HG03064 (cell line): ENCODE results near the gene PXMP2.
"Not testable (repeated sequence)": the region's sequence is repeated elsewhere in the genome, so short reads cannot be mapped to it uniquely, and the experiment has no call there.

Source experiments
- ATAC-seq: cut with Tn5 transposase; IDR thresholded peaks from one replicate; pipeline ENCODE4 v1.9.1; 2021; ENCODE audit warnings: low read depth; ENCODE audit not compliant: unreplicated experiment

Gene PXMP2

DNA sequence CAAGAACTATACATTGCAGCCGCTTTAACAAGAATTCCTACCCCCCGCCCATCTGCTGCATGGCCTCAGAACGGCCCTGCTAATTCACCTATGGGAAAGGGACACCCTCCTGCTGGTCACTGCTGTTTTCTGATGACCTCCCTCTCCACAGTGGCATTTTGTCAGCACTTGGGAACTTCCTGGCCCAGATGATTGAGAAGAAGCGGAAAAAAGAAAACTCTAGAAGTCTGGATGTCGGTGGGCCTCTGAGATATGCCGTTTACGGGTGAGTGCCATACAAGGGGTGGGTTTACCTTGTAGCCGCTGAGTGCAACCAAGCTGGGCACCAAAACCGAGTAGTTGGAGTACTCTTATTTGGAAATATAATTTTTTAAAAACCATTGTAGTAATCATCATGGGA is 2.7 kb downstream of the PXMP2 start:
- ATAC-seq: no peak

- ATAC-seq: not testable (repeated sequence)
Measured at GRCh38 chr12:132692030-132692429, 4.6 kb downstream of the PXMP2 start.

GRCh38 chr12:132694888-132695287 is 7.5 kb downstream of the PXMP2 start:
- not testable (repeated sequence) for ATAC-seq

GRCh38 chr12:132695431-132695830 is 8.0 kb downstream of the PXMP2 start:
- ATAC-seq: no peak

DNA sequence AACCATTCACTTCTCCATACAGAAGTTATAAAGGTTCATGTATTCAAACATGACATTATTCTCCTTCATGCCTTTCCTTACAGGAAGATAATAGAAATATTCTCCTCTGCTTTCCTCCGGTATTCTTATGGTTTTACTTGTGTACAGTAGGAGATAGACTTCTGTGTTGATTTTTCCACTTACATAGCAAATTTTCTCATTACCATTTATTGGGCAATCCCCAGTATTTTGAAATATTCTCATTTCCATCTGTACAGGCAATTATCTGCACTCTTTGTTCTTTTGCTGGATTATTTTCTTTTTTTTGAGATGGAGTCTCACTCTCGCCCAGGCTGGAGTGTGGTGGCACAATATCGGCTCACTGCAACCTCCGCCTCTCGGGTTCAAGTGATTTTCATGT is 11.0 kb downstream of the PXMP2 start:
- ATAC-seq: no peak

GRCh38 chr12:132700212-132700822 is 12.9 kb downstream of the PXMP2 start:
- ATAC-seq: no peak

- ATAC-seq: no peak
Measured at GRCh38 chr12:132702640-132703039, 15.3 kb downstream of the PXMP2 start.

DNA sequence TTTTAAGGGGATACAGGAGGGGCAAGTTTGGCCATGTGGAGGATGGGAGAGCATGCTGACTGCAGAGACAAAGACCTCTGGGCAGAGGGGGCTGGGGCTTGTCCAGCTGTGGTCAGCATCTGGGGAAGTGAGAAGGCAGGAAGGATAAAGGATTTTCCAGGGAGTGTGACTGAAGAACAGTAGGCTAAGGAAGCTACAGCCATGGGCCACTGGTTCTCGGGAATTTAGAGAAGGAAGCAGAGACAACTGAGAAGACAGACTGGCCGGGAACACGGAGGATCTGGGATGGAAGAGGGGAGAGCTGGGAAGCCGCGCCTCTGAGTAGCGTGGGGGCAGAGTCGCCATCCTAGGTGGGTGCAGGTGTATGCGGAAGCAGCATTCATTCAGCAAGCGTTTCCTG is 16.3 kb downstream of the PXMP2 start:
- ATAC-seq: no peak

DNA sequence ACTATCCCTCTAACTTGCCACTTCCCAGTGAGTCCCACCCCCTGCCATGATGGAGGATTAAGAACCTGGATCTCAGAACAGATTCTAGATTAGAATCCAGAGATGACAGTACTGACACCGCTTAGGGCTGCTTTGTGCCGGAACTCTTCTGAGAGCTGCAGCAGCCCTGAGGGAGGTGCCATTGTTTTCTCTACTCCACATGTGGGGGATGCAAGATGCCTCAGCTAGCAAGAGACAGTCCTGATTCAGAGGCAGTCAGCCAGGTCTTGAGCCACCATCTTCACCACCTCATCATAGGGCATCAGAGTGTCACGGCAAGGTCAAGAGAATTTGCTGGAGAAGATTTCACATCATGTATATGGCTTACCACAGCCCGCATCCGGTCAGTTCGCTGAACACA is 19.9 kb downstream of the PXMP2 start:
- no peak for ATAC-seq

GRCh38 chr12:132708150-132708549 is 20.8 kb downstream of the PXMP2 start:
- ATAC-seq: no peak

- peak; percentile 27 for ATAC-seq
Measured at GRCh38 chr12:132710043-132710404, 22.6 kb downstream of the PXMP2 start.

DNA sequence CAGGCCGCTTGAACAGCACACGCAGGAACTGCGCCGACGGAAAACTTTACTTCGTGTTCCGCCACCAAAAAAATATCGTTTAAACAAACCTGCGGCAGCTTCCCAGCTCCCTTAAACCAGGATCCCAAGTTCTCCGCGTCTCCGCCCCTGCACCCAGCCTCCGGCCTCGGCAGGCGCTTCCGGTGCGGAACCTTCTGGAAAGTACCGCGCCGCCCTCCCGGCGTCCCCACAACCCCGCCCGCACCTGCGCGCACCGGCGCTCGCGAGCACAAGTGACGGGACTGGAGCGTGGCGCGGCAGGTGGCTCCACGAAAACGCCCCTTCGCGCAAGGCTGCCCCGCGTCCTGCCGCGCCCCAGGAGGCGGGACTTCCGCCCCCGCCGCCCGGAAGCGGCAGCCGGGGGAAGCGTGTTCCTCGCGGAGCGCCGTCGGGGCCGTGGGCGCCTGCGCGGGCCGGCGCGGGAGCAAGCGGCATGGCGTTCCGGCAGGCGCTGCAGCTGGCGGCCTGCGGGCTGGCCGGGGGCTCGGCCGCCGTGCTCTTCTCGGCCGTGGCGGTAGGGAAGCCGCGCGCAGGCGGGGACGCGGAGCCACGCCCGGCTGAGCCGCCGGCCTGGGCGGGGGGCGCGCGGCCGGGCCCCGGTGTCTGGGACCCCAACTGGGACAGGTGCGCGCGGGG is 23.2 kb downstream of the PXMP2 start, which contains the start of gene PGAM5:
TSS of gene PGAM5 (plus strand) at position 438 of the 675 bp plus-strand sequence. CDS start at position 473, 35 bp downstream.
- ATAC-seq: peak; percentile 86

GRCh38 chr12:132711080-132711843 is 23.9 kb downstream of the PXMP2 start:
- peak; percentile 3 for ATAC-seq

- no peak for ATAC-seq
Measured at GRCh38 chr12:132713123-132713522, 25.7 kb downstream of the PXMP2 start.

DNA sequence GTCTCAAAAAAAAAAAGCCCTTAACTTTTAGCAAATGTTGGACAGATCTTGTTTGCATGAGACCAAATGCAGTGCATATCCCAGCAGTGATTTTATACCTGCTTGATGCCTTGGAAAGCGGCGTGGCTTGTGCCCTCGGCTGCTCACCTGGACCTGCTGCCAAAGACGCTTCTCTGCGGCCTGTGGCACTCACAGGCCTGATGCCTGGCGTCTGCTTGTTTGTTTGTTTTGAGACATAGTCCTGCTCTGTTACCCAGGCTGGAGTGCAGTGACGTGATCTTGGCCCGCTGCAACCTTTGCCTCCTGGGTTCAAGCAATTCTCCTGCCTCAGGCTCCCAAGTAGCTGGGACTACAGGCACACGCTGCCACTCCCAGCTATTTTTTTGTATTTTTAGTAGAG is 28.5 kb downstream of the PXMP2 start:
- ATAC-seq: no peak

GRCh38 chr12:132716356-132716755 is 29.0 kb downstream of the PXMP2 start:
- ATAC-seq: no peak

DNA sequence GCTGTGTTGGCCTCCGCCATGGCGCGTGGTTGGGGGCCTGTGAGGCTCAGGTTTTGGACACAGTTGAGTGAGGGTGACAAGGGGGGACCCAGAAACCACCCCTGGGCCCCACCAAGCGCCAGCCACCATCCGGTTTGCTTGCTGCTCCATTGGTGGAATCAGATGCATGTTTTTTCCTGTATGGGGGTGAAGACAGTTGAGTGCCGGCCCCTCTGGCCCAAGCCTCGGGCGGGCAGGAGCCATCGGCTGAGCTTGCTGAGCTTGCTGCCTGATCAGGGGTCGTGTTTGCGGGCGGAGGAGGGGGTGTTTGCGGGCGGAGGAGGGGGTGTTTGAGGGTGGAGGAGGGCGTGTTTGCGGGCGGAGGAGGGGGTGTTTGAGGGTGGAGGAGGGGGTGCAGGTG is 29.6 kb downstream of the PXMP2 start:
- ATAC-seq: no peak

DNA sequence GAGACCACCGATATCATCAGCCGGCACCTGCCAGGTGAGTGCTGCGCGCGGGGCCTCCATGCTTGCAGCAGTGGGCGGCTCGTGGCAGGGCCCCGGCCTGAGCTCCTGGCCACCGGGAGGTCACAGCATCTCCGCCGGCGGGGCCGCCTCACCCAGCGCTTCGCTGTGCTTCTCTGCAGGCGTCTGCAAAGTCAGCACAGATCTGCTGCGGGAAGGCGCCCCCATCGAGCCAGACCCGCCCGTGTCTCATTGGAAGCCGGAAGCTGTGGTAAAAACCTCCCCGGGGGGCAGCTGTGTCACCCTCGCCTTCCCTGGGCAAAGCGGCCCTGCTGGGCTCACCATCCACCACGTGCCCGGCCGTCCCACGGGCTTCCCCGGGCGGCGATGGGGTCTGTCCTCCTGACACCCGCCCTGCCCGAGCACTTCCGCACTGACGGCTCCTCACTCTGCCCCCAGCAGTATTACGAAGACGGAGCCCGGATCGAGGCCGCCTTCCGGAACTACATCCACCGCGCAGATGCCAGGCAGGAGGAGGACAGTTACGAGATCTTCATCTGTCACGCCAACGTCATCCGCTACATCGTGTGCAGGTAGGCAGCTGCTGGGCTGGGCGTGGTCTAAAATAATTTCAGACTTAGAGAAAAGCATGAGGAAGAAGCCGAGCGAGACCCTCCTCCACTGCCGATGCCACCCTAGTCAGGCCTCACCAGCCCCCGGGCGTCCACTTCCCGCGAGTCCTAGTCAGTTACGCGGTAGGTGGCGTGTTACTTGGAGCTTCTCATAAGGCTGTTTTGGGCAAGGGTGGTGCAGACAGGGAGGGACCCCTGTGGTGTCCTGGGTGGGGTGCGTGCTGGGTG is 30.4 kb downstream of the PXMP2 start:
- ATAC-seq: no peak

DNA sequence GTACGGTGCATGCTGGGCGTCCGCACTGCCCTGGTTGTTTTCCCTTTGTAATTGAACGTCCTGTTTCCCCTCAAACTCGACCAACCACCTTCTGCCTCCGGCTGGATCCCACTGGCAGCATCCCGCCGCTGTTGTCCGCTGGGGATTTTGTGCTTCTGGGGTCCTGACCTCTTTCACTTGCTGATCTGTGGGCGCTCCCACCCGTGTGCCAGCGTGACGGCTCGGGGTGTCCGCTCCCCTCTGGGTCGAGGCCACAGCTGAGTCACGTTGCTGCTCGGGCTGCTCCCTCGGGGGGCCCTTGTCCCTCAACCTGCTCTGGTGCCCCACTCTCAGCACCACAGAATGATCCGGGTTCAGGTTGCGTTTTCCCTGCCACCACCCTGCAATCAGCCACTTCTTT is 31.3 kb downstream of the PXMP2 start:
- no peak for ATAC-seq

DNA sequence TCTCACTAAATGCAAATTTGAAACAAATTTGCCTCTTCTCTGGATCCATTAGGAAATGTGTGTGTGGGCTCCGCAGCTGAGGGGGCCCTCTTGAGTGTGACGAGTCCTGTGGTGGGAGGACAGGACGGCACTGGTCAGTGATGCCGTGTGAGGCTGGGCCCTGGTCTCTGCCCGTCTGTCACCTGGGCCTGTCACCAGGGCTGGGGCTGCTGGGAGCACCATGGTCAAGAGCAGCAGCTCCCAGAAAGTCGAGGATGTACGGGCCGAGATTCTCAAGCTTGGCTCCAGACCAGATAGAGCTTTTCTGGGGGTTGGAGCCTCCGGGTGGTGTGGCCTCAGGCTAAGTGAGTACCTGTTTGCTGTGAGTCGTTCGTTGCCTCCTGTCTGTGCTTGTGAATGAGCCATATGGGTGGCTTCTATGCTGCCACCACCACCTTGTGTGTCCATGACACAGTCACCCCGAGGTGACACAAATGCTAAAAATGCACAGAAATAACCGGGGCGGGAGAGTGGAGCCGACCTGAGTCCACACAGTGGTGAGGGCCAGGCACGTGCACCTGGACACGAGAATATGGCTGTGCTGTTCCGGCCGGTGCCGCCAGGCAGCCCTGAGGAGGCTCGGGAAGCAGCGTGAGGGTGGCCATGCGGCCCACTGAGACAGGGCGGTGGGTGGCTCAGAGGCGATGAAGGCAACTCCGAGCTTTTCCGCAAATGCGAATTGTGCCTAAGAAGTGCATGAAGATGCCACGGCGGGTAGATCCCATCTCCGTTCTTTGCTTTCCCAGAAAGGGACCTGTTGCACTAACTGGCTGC is 32.0 kb downstream of the PXMP2 start:
- ATAC-seq: no peak
